ENCODE results near the gene NUP210.

GRCh38 chr3:13401149-13401548, 19.0 kb downstream of the NUP210 start:
- TF ChIP-seq, protein P1, sequence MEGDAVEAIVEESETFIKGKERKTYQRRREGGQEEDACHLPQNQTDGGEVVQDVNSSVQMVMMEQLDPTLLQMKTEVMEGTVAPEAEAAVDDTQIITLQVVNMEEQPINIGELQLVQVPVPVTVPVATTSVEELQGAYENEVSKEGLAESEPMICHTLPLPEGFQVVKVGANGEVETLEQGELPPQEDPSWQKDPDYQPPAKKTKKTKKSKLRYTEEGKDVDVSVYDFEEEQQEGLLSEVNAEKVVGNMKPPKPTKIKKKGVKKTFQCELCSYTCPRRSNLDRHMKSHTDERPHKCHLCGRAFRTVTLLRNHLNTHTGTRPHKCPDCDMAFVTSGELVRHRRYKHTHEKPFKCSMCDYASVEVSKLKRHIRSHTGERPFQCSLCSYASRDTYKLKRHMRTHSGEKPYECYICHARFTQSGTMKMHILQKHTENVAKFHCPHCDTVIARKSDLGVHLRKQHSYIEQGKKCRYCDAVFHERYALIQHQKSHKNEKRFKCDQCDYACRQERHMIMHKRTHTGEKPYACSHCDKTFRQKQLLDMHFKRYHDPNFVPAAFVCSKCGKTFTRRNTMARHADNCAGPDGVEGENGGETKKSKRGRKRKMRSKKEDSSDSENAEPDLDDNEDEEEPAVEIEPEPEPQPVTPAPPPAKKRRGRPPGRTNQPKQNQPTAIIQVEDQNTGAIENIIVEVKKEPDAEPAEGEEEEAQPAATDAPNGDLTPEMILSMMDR (conservative IDR thresholded peaks at IDR 0.05; ENCODE audit: low read depth, low read length), result no peak
- no peak for TF ChIP-seq EZH2 (IDR thresholded peaks at IDR 0.05; ENCODE audit: borderline replicate concordance, low read depth, low read length, poor library complexity, severe bottlenecking)

Measured in A673 (cell line).